Hematopoietic multipotent progenitor cell (in vitro differentiated cells): ENCODE data around the gene C6orf58. TPM values are rescaled to one million over a fixed set of nuclear protein-coding genes. Genes with fewer than 3 reads are reported as not detected.
A peak's percentile ranks its signal among the peaks of the same experiment; 100 is the strongest.

Experiments
- DNase-seq, 3 donors: peaks; one replicate each; pipeline ENCODE4 v3.0.0-alpha.2; 2011 to 2015; ENCODE audit warnings: low read depth in 2 of 3, low spot score in 2 of 3
- total RNA-seq: library from RNA; depleted of rRNA; stranded (reverse); fragments of >200 nt; gene quantifications from one replicate; pipeline ENCODE4 v1.2.3, GENCODE V29; 2012

The C6orf58 gene
- total RNA-seq: not detected

DNA sequence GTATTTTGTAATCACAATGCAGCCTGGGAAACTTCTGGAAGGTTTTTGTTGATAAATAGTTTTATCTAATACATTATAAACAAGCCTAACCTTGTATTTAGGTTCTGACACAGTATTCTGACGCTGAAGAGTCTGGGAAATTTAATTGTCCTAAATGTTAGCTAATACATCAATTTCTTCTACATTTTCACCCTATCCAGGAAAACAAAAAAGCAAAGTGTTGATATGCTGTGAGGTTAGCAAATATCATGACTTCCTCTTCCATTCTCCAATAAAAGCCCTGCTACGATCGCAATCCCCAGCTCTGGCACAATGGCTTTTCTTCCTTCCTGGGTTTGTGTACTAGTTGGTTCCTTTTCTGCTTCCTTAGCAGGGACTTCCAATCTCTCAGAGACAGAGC lies at the start of gene C6orf58:
Gene C6orf58, plus strand, starts transcription at position 301 of the 400 bp plus-strand sequence. Its CDS starts 12 bp downstream, at position 313.
- no peak for DNase-seq

DNA sequence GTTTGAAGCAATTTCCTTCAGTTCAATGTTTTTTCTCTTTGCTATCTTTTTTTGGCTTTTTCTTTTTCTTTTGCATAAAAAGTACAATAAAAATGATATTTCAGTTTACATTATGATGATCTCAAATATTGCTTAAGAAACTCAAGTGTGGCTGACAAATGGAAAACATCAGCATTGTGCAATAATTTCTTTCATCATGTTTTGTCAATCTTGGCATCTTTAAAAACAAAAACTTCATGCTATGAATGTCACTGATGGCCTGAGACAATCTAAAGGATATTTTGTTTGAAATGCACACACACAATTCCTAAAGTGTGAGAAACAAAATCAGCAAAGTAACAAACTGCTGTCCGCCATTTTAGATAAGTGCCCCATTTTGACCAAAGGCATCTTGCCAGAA lies 44.0 kb upstream of the C6orf58 start:
- no peak for DNase-seq

GRCh38 chr6:127533736-127534135 lies 43.2 kb upstream of the C6orf58 start:
- DNase-seq: no peak

DNA sequence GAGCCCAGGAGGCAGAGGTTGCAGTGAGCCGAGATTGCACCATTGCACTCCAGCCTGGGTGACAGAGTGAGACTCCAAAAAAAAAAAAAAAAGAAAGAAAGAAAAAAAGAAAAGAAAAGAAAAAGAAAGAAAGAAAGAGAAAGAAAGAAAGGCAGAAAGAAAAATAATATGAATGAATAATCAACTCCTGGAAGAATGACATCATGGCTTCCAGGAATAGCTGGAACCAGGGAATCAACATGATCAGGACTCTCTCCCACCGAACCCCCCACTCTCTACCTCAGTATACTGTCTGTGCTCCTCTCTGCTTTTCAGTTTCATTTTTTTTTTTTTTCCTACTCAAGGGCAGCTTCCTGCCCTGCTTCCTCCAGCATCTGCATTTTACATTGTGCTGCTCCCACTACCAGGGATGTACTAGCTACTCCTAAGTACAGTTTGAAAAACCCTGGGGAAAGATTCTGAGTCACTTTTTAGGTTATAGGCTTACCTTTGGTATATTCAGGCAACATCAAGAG lies 38.2 kb upstream of the C6orf58 start:
- DNase-seq: no peak

DNA sequence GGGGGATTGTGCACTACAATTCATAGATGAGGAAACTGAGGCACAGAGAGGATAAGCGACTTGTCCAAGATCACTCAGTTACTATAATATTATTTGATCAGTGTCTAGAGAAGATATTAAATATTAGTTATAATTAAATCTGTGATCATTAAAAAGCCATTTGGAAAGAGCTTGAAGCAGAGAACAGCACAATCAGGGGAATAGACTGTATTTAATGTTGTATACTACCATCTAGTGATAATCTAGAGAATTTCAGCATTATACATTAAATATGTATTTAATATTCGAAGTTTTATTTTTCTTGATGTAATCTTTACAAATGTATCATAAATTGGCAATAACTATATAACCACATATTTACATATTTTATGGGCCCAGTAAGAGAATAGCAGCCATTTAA lies 37.7 kb upstream of the C6orf58 start:
- DNase-seq: peak in 1 of 3 donors; percentile 57

DNA sequence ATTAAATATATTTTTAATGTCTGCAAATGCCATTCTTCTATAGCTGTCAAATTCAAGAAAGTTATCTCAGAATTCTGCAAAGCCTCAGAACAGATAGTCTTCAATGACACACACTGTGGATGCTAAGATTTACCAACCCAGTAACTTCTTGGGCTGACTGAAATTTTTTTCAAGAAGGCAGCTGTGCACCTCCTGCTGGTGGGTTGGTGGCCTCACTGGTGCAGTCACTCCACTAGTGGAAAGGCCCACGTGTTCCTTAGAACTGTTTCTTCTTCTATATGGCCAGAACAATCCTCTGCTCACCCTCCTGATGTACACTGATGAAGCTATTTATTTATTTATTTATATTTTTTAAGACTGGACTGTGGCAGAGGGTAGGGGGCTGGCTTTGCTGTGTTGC lies 29.8 kb upstream of the C6orf58 start:
- peak in 1 of 3 donors; percentile 6 for DNase-seq

- no peak for DNase-seq
Measured at GRCh38 chr6:127547904-127548649, 28.9 kb upstream of the C6orf58 start.

- DNase-seq: no peak
Measured at GRCh38 chr6:127550403-127550802, 26.6 kb upstream of the C6orf58 start.

GRCh38 chr6:127554435-127555006 lies 22.5 kb upstream of the C6orf58 start:
- DNase-seq: no peak

DNA sequence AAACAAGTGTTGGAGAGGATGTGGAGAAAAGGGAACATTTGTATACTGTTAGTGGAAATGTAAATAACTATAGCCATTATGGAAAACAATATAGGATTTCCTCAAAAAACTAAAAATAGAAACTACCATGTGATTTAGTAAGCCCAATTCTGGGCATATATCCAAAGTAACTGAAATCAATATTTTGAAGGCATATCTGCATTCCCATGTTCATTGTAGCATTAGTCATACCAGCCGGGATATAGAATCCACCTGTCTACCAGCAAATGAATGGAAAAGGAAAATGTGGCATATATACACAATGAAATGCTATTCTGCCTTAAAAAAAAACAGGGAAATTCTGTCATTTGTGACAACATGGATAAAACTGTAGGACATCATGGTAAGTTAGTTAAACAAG lies 15.3 kb upstream of the C6orf58 start:
- no peak for DNase-seq

- no peak for DNase-seq
Measured at GRCh38 chr6:127564761-127565160, 12.2 kb upstream of the C6orf58 start.

GRCh38 chr6:127566119-127566518 lies 10.9 kb upstream of the C6orf58 start:
- DNase-seq: no peak

DNA sequence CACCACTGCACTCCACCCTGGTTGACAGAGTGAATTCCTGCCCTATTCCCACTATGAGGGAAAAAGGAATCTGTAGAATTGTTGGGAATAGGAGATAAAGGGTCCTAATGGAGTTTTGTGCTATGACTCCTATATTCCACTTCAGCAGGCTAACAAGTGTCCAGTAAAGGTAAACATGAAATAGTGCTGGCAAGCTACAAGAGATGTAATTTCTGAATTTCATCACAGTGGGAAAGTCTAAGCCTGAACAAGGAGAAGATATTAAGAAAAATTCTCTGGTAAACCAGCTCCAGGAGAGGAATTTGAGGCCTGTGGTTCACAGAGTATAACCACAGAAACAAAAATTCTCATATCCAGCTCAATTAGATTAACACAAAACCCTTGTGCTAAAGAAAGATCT lies 10.3 kb upstream of the C6orf58 start:
- DNase-seq: no peak

DNA sequence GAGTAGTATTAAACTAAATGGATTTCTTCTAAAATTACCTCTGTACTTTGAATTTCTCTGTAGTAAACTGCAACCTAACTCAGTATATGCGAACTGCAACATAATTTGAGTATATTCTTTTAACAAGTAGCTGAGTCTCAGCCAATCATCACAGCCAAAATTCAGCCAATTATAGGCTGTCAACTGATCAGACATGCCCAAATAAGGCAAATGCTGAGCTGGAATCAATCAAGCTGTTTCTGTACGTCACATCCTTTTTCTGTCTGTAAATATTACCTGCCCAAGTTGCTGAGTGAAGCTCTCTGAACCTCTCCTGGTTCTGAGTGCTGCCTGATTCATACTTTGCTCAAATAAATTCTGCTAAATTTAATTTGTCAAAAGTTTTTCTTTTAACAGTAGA lies 9.5 kb upstream of the C6orf58 start:
- no peak for DNase-seq

GRCh38 chr6:127570739-127571389 lies 6.1 kb upstream of the C6orf58 start:
- no peak for DNase-seq

DNA sequence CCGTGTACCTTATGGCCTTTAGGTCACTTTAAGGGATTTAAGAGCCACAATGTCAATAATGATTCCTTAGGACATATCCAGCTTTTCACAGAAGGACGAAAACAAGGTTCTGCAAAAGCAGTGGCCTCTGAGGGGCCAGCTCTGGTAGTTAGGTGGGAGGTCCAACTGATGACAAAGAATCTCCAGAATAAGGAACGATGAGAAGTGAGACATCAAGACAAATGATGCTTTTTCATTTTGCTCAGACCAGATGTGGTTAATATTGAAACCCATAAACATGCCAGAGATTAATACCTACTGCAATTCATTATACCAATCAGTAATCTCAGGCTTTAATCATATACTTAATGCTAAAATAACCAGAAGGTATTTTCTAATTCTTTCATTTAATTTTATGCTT lies 1.9 kb downstream of the C6orf58 start:
- no peak for DNase-seq

DNA sequence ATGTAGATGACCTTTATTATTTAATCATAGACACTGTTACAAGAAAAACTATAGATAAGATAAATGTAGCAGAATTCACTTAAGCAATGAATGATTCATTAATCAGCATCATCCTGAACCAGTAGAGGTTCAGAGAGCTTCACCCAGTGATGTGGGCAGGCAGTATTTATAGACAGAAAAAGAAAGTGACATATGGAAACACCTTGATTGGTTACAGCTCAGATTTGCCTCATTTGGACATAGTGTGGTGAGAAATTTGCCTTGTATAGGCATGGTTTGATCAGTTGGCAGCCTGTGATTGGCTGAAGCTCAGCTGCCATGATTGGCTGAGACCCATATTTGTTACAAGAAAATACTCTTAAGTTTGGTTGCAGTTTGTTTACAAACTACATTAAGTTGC lies 4.6 kb downstream of the C6orf58 start:
- DNase-seq: no peak

- DNase-seq: no peak
Measured at GRCh38 chr6:127582777-127583462, 5.9 kb downstream of the C6orf58 start.

DNA sequence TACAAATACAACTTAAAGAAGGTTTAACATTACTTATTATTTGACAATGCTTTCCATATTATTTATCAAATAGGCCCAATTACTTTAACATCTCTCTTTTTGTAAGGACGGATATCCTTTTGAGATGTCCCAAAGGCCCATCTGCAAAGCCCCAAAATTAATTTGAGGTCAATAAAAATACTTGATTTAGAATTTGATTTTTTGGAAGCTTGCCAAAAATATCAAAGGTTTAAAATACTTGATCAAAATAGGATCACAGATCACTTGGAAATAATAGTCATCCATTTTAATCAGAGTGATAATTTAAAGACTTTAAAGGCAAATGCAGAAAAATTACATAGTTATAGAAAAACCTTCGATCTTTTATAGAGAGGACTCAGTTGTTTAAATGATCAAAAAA lies 8.1 kb downstream of the C6orf58 start:
- DNase-seq: no peak

GRCh38 chr6:127586372-127586771 lies 9.4 kb downstream of the C6orf58 start:
- DNase-seq: no peak

GRCh38 chr6:127587875-127588274 lies 10.9 kb downstream of the C6orf58 start:
- no peak for DNase-seq
